ENCODE data around the gene ZNF281.

DNA sequence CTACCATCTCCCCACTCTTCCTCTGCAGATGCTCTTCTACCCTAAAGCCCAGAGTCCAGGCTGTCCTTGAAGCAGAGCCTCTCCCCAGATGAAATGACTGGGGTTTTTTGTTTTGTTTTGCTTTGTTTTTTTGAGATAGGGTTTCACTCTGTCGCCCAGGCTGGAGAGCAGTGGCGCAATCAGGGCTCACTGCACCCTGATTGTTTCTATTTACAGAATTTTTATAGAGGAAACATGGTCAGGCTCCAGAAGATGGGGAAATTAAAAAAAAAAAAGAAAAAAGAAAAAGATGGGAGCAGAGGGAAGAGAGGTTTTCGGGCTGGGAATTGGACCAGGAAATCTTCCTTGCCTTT is 43.7 kb upstream of the ZNF281 start:
- TF ChIP-seq FOXP1 (CRISPR knock-in tag; IDR thresholded peaks at IDR 0.05), result no peak
- no peak for TF ChIP-seq ZFPM2 (CRISPR knock-in tag; IDR thresholded peaks at IDR 0.05)
- TF ChIP-seq, protein P1, sequence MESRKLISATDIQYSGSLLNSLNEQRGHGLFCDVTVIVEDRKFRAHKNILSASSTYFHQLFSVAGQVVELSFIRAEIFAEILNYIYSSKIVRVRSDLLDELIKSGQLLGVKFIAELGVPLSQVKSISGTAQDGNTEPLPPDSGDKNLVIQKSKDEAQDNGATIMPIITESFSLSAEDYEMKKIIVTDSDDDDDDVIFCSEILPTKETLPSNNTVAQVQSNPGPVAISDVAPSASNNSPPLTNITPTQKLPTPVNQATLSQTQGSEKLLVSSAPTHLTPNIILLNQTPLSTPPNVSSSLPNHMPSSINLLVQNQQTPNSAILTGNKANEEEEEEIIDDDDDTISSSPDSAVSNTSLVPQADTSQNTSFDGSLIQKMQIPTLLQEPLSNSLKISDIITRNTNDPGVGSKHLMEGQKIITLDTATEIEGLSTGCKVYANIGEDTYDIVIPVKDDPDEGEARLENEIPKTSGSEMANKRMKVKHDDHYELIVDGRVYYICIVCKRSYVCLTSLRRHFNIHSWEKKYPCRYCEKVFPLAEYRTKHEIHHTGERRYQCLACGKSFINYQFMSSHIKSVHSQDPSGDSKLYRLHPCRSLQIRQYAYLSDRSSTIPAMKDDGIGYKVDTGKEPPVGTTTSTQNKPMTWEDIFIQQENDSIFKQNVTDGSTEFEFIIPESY (CRISPR knock-in tag; IDR thresholded peaks at IDR 0.05), result no peak

Measured in K562 (cell line).